AG04450 (cell line): ENCODE data around the gene GUCA2A. TPM values are rescaled to one million over a fixed set of nuclear protein-coding genes. Genes with fewer than 3 reads are reported as not detected.

Source experiments
- CTCF ChIA-PET: fragments of 300-600, 350-600 bp; formaldehyde crosslinking; extraction: SDS; loops from one replicate; lab custom pipeline; 2022; ENCODE audit warnings: antibody characterized with exemption, inconsistent platforms; lab: Charles Lee
- POLR2A ChIA-PET: fragments of 350-600 bp; formaldehyde crosslinking; extraction: SDS; loops from one replicate; lab custom pipeline; 2021; ENCODE audit warnings: antibody characterized with exemption, inconsistent platforms; lab: Yijun Ruan, JAX
- DNase-seq: peaks from one replicate; pipeline ENCODE4 v3.0.0-alpha.2; 2011; ENCODE audit warnings: low read depth, low spot score
- H3K27ac ChIP-seq: one replicate; pipeline ENCODE4 v1.5.1; 2012; ENCODE audit warnings: low read depth, low read length, control low read depth
- H3K27me3 ChIP-seq: one replicate; pipeline ENCODE4 v1.6.0; 2012; ENCODE audit warnings: low read length; ENCODE audit not compliant: control insufficient read depth, insufficient read depth
- H3K4me3 ChIP-seq: 2 replicates; pipeline ENCODE4 v1.5.1; 2011; ENCODE audit warnings: mild to moderate bottlenecking, low read depth, low read length, control low read depth
- H3K9me3 ChIP-seq: 2 replicates; pipeline ENCODE4 v1.5.1; 2012; ENCODE audit warnings: low read length; ENCODE audit not compliant: control insufficient read depth, insufficient read depth
- polyA plus RNA-seq: library from polyadenylated mRNA; depleted of rRNA; stranded (reverse); fragments of >200 nt; gene quantifications from 2 replicates; pipeline ENCODE4 v1.2.3, GENCODE V29; 2011
- TF ChIP-seq, protein P1 (sequence below): IDR thresholded peaks from 2 replicates; pipeline ENCODE4 v1.5.1; 2011; ENCODE audit warnings: low read depth, low read length, control low read depth, inconsistent platforms

Gene GUCA2A
- polyA plus RNA-seq, 1 experiment, result not detected

- H3K4me3 ChIP-seq, result no peak overlapping the region
- POLR2A ChIA-PET, result no interaction called here
- H3K9me3 ChIP-seq, result no peaks in the 10 kb centered on the region
- H3K27ac ChIP-seq, result no peak overlapping the region
- H3K27me3 ChIP-seq, result no peaks in the 10 kb centered on the region
- CTCF ChIA-PET, result interaction anchor here (2.7 kb wide), 1 partner anchor 17 kb away, joined by 16 read pairs; no protein-coding TSS in a partner anchor
- TF ChIP-seq, protein P1, sequence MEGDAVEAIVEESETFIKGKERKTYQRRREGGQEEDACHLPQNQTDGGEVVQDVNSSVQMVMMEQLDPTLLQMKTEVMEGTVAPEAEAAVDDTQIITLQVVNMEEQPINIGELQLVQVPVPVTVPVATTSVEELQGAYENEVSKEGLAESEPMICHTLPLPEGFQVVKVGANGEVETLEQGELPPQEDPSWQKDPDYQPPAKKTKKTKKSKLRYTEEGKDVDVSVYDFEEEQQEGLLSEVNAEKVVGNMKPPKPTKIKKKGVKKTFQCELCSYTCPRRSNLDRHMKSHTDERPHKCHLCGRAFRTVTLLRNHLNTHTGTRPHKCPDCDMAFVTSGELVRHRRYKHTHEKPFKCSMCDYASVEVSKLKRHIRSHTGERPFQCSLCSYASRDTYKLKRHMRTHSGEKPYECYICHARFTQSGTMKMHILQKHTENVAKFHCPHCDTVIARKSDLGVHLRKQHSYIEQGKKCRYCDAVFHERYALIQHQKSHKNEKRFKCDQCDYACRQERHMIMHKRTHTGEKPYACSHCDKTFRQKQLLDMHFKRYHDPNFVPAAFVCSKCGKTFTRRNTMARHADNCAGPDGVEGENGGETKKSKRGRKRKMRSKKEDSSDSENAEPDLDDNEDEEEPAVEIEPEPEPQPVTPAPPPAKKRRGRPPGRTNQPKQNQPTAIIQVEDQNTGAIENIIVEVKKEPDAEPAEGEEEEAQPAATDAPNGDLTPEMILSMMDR, result no peak
- no peak for DNase-seq
These were observed 26.8 kb upstream of the GUCA2A start for GRCh38 chr1:42191319-42191718.

- POLR2A ChIA-PET, result no interaction called here
- CTCF ChIA-PET, result interaction anchor here (2.7 to 2.9 kb wide), 2 partner anchors 16 to 17 kb away, joined by 13 to 16 read pairs; no protein-coding TSS in a partner anchor
- Histone ChIP-seq H3K9me3 (no peaks in the 10 kb centered on the region), H3K27me3 (no peaks in the 10 kb centered on the region), H3K4me3 (no peak overlapping the region), H3K27ac (no peak overlapping the region)
- DNase-seq, result no peak
- TF ChIP-seq, protein P1, result no peak
These were observed 25.6 kb upstream of the GUCA2A start for GRCh38 chr1:42189931-42190853.

DNA sequence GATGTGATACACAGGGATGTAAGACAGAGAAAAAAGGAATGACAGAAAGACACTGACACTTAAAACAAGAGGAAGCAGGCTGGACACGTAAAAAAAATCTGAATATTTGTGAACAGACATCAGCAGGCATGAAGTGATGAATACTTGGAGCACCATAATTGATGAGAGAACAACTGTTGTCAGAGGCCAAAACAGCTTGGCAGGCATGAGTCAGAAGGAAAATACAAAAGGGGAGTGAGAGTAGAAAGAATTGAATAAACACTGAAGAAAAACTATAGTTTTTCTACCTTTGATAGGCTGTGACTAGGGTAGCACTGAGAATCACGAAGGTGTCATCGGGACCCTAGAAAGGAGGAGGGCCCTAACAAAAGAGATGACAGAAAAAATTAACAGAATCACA, 21.6 kb upstream of the GUCA2A start:
- H3K27me3 ChIP-seq, result no peaks in the 10 kb centered on the region
- CTCF ChIA-PET, result interaction anchor here (4.5 kb wide), 1 partner anchor 12 kb away, joined by 30 read pairs; no protein-coding TSS in a partner anchor
- TF ChIP-seq, protein P1, result no peak
- H3K9me3 ChIP-seq, result no peaks in the 10 kb centered on the region
- POLR2A ChIA-PET, result no interaction called here
- no peak overlapping the region for H3K4me3 ChIP-seq
- no peak overlapping the region for H3K27ac ChIP-seq
- DNase-seq, result no peak

DNA sequence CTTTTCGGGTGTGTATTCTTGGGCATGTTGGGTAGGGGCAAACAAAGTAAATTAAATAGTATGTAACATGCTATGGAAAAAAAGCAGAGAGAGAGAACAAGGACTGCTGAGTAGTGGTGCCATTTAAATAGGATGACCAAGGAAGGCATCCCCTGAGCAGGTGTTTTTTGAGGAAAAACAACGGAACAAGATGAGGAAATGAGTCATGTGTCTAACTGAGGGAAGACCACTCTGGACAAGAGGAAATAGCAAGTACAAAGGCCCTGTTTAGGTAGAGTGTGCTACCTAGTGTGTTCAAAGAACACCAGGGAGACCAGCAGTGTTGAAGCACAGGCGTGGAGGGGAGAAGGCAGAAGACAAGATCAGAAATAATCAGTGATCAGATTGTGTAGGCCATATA, 20.1 kb upstream of the GUCA2A start:
- DNase-seq, result no peak
- Histone ChIP-seq H3K4me3 (no peak overlapping the region), H3K27ac (no peak overlapping the region), H3K9me3 (no peaks in the 10 kb centered on the region), H3K27me3 (no peaks in the 10 kb centered on the region)
- TF ChIP-seq, protein P1, result no peak
- CTCF ChIA-PET, result interaction anchor here (4.5 kb wide), 1 partner anchor 11 kb away, joined by 30 read pairs; no protein-coding TSS in a partner anchor
- POLR2A ChIA-PET, result no interaction called here

DNA sequence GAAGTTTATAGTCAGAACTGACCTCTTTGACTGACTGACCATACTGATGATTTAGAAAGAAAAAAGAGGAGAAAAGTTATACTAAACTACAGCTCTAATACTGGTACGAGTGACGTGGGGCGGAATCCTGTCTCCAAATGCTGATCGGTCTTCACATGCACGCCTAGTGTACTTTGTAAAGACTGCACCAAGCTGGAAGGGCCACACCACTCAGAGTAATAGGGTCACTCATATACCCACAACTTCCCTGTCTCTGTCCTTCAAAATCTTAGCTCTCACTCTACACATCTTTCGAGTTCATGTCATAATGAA, 19.4 kb upstream of the GUCA2A start:
- H3K27ac ChIP-seq, result no peak overlapping the region
- TF ChIP-seq, protein P1, result no peak
- H3K27me3 ChIP-seq, result no peaks in the 10 kb centered on the region
- H3K9me3 ChIP-seq, result no peaks in the 10 kb centered on the region
- CTCF ChIA-PET, result interaction anchor here (4.5 kb wide), 1 partner anchor 10 kb away, joined by 30 read pairs; no protein-coding TSS in a partner anchor
- H3K4me3 ChIP-seq, result no peak overlapping the region
- POLR2A ChIA-PET, result no interaction called here
- DNase-seq, result no peak
